Suppressor macrophage (primary cell): ENCODE measurements around the gene PHKG1.
A peak's percentile ranks its signal among the peaks of the same experiment; 100 is the strongest.
"Not testable (repeated sequence)": the region's sequence is repeated elsewhere in the genome, so short reads cannot be mapped to it uniquely, and the experiment has no call there.

Source experiments
- DNase-seq, 4 experiments: peaks; one replicate each; pipeline ENCODE4 v3.0.0-alpha.2; 2020 to 2022

PHKG1 gene

GRCh38 chr7:56040730-56041129 lies 52.0 kb downstream of the PHKG1 start:
- no peak for DNase-seq

GRCh38 chr7:56033671-56034432 lies 58.9 kb downstream of the PHKG1 start:
- peak; percentile 66 to 82 (median 73) for DNase-seq

GRCh38 chr7:56032578-56032977 lies 60.2 kb downstream of the PHKG1 start:
- DNase-seq = not testable (repeated sequence)

- DNase-seq = not testable (repeated sequence)
These were observed 61.2 kb downstream of the PHKG1 start for GRCh38 chr7:56031556-56031955.

- DNase-seq = no peak
These were observed 62.4 kb downstream of the PHKG1 start for GRCh38 chr7:56030340-56030739.
